A673 (cell line): ENCODE measurements around the gene CDK14.

Experiments used
- EZH2 ChIP-seq: fragments of 200-600 bp; sonication (generic); IDR thresholded peaks from 2 replicates; pipeline ENCODE4 v1.6.1; 2017; ENCODE audit warnings: borderline replicate concordance, low read depth, mild to moderate bottlenecking, mixed read lengths, antibody characterized with exemption, low read length; ENCODE audit not compliant: poor library complexity, severe bottlenecking
- TF ChIP-seq, protein P1 (sequence below): fragments of 300-800, 200-600 bp; sonication (generic); conservative IDR thresholded peaks from 2 replicates; pipeline ENCODE4 v1.5.1; 2017; ENCODE audit warnings: low read depth, mild to moderate bottlenecking, antibody characterized with exemption, low read length, moderate library complexity, mixed read lengths

DNA sequence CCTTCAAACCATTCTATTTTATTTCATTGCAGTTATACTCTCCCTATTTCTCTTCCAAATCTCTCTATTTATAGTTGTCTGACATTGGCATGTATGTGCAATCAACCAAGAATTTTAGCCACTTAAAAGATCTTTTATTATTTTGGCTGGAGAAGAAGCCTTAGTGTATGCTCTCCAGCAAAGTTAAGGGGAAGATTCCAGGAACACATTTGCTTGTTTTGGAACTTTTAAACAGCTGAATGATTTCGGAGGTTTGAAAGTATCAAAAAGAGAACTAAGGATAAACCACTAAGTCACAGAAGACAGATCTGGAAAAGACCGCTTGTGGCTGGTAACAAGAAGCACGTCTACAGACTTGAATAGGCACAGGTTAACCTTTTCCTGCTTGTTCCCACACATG, 485.9 kb downstream of the CDK14 start:
- TF ChIP-seq, protein P1, sequence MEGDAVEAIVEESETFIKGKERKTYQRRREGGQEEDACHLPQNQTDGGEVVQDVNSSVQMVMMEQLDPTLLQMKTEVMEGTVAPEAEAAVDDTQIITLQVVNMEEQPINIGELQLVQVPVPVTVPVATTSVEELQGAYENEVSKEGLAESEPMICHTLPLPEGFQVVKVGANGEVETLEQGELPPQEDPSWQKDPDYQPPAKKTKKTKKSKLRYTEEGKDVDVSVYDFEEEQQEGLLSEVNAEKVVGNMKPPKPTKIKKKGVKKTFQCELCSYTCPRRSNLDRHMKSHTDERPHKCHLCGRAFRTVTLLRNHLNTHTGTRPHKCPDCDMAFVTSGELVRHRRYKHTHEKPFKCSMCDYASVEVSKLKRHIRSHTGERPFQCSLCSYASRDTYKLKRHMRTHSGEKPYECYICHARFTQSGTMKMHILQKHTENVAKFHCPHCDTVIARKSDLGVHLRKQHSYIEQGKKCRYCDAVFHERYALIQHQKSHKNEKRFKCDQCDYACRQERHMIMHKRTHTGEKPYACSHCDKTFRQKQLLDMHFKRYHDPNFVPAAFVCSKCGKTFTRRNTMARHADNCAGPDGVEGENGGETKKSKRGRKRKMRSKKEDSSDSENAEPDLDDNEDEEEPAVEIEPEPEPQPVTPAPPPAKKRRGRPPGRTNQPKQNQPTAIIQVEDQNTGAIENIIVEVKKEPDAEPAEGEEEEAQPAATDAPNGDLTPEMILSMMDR: no peak
- no peak for TF ChIP-seq EZH2
